HFF-Myc (cell line): ENCODE data around the gene GFY.

ENCODE experiments used
- DNase-seq: peaks from one replicate; pipeline ENCODE4 v3.0.0-alpha.2; 2011; ENCODE audit warnings: low read depth; ENCODE audit errors: extremely low read depth
- H3K4me3 ChIP-seq: replicated peaks from 2 replicates; pipeline ENCODE4 v1.5.1; 2011; ENCODE audit warnings: low read depth, mild to moderate bottlenecking, control low read depth, low read length
- CTCF ChIP-seq: IDR thresholded peaks from 2 replicates; pipeline ENCODE4 v1.5.1; 2012; ENCODE audit warnings: mild to moderate bottlenecking, low read depth, low read length, control low read depth; ENCODE audit errors: missing control alignments

GFY gene

GRCh38 chr19:49475191-49475917 lies 50.2 kb downstream of the GFY start:
- DNase-seq, result no peak
- H3K4me3 ChIP-seq, result no peak overlapping the region
- TF ChIP-seq CTCF, result no peak

DNA sequence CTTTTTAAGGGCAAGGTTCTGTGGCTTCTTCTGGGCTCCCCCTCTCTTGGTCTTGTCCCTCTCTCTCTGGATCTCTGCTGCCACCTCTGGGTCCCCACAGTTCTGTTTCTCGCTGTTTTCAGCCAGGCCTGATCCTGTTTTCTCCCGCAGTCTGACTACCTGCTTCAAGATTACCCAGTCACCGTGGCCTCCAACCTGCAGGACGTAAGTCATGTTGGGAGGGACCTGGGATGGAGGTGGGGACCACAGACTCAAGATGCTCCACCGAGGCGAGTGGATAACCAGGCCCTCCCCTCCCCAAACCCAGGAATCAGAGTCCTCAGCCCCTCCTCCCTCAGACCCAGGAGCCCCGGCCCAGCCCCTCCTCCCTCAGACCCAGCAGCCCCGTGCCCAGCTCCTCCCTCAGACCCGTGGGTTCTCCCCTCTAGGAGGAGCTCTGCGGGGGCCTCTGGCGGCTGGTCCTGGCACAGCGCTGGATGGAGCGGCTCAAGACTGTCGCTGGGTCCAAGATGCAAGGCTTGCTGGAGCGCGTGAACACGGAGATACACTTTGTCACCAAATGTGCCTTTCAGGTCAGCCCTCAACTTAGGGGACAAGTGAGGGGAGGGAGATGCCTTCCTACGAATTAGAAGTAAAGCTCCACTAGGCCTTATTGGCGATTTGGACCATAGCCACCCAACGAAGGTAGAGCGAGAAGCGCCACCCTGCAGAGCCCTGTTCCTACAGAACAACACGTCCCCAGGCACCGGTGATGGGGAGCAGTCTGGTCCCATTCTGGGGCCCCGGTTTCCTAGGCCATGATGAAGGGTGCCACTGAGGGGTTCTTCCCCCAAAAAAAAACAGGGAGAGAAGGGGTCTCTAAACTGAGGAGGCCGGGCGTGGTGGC lies 51.0 kb downstream of the GFY start:
- no peak overlapping the region for H3K4me3 ChIP-seq
- no peak for DNase-seq
- TF ChIP-seq CTCF, result peak; percentile 65
